K562 (cell line): Measurements from ENCODE around the gene MMRN1.

Experiments
- CREB1 ChIP-seq, 2 experiments: sonication (generic) in 1 of 2; formaldehyde crosslinking in 1 of 2; IDR thresholded peaks; 2 replicates each; pipeline versions ENCODE4 v1.6.1 to v1.8.0; 2012 to 2022; ENCODE audit warnings: inconsistent platforms in 1 of 2, mild to moderate bottlenecking in 1 of 2, missing genetic modification reagents in 1 of 2, moderate library complexity in 1 of 2
- CTCF ChIP-seq, 3 experiments: IDR thresholded peaks in 2 of 3; conservative IDR thresholded peaks in 1 of 3; 2 replicates each; pipeline ENCODE4 v1.5.1; 2011 to 2012; ENCODE audit warnings: low read length in 3 of 3, mild to moderate bottlenecking in 3 of 3, control low read depth in 2 of 3, improper control_type of control experiment in 1 of 3, inconsistent platforms in 1 of 3, low read depth in 1 of 3, mixed read lengths in 1 of 3, moderate library complexity in 1 of 3; ENCODE audit not compliant: insufficient read depth in 2 of 3
- E2F1 ChIP-seq: sonication (generic); formaldehyde crosslinking; IDR thresholded peaks from 2 replicates; pipeline ENCODE4 v1.8.1; 2023; ENCODE audit warnings: mild to moderate bottlenecking, missing genetic modification reagents, moderate library complexity
- GABPB2 ChIP-seq: fragments of 250-450 bp; sonication (Bioruptor Pico); conservative IDR thresholded peaks from 2 replicates; pipeline ENCODE4 v1.5.1; 2021; ENCODE audit warnings: mild to moderate bottlenecking
- JUN ChIP-seq, 2 experiments: sonication (generic) in 1 of 2; formaldehyde crosslinking in 1 of 2; IDR thresholded peaks; 2 replicates each; pipeline versions ENCODE4 v1.6.1 to v1.8.0; 2012 to 2022; ENCODE audit warnings: borderline replicate concordance in 2 of 2, mild to moderate bottlenecking in 2 of 2, improper control_type of control experiment in 1 of 2, low read depth in 1 of 2, low read length in 1 of 2, missing genetic modification reagents in 1 of 2
- KLF10 ChIP-seq: fragments of 250-450 bp; sonication (Bioruptor Pico); IDR thresholded peaks from 2 replicates; pipeline ENCODE4 v1.6.1; 2021; ENCODE audit warnings: matching md5 sums
- MAX ChIP-seq: sonication (generic); formaldehyde crosslinking; IDR thresholded peaks from 2 replicates; pipeline ENCODE4 v1.9.0; 2022; ENCODE audit warnings: mild to moderate bottlenecking, missing genetic modification reagents
- NRF1 ChIP-seq, 2 experiments: fragments of 450-650 bp; IDR thresholded peaks in 1 of 2; conservative IDR thresholded peaks in 1 of 2; 2 replicates each; pipeline ENCODE4 v1.6.1; 2014; ENCODE audit warnings: mild to moderate bottlenecking in 2 of 2
- SPI1 ChIP-seq: IDR thresholded peaks from 2 replicates; pipeline ENCODE4 v1.6.1; 2011; ENCODE audit warnings: low read depth, low read length, control low read depth, borderline replicate concordance
- USF1 ChIP-seq: sonication (generic); formaldehyde crosslinking; IDR thresholded peaks from 2 replicates; pipeline ENCODE4 v1.9.0; 2022; ENCODE audit warnings: mild to moderate bottlenecking, missing genetic modification reagents
- ZBED1 ChIP-seq: IDR thresholded peaks from 2 replicates; pipeline ENCODE4 v1.6.1; 2014
- ZNF436 ChIP-seq: fragments of 250-450, 450-650 bp; sonication (Bioruptor Pico); formaldehyde crosslinking; IDR thresholded peaks from 2 replicates; pipeline ENCODE4 v1.7.0; 2020; ENCODE audit warnings: mild to moderate bottlenecking

GRCh38 chr4:89992744-89993143 lies 98.1 kb downstream of the MMRN1 start:
- TF ChIP-seq CREB1 (IDR thresholded peaks at IDR 0.05) (no peak), CREB1 (CRISPR knock-in tag; IDR thresholded peaks at IDR 0.05) (no peak), USF1 (CRISPR knock-in tag) (no peak), MAX (CRISPR knock-in tag) (no peak), CTCF (IDR thresholded peaks at IDR 0.05 in 2 of 3, conservative IDR thresholded peaks at IDR 0.05 in 1 of 3; ENCODE audit: insufficient read depth in 2 of 3, low read depth in 1 of 3, low read length in 3 of 3) (no peak), KLF10 (CRISPR knock-in tag) (no peak), NRF1 (conservative IDR thresholded peaks at IDR 0.05 in 1 of 2, IDR thresholded peaks at IDR 0.05 in 1 of 2) (no peak), GABPB2 (CRISPR knock-in tag) (no peak), ZNF436 (no peak), ZBED1 (no peak), E2F1 (CRISPR knock-in tag) (no peak), SPI1 (no peak), JUN (IDR thresholded peaks at IDR 0.05; ENCODE audit: borderline replicate concordance, low read depth, low read length) (no peak), JUN (CRISPR knock-in tag; IDR thresholded peaks at IDR 0.05; ENCODE audit: borderline replicate concordance) (no peak)
